GM12891 (cell line): ENCODE measurements around the gene ST6GAL2.

ENCODE experiments used
- DNase-seq: peaks from one replicate; pipeline ENCODE4 v3.0.0; 2011; ENCODE audit warnings: low spot score; ENCODE audit not compliant: insufficient read length
- FAIRE-seq: peaks from 2 replicates; lab custom pipeline; 2011; peaks lifted over from hg19 to GRCh38; lab: Jason Lieb, UNC
- PAX5 ChIP-seq: IDR thresholded peaks from 2 replicates; pipeline ENCODE4 v1.6.1; 2011; ENCODE audit warnings: low read length, moderate library complexity, mild to moderate bottlenecking; ENCODE audit not compliant: insufficient read depth, severe bottlenecking
- POLR2A ChIP-seq: IDR thresholded peaks from 2 replicates; pipeline ENCODE4 v1.6.1; 2011; ENCODE audit warnings: low read depth, low read length, control low read depth
- POLR2AphosphoS5 ChIP-seq: IDR thresholded peaks from 2 replicates; pipeline ENCODE4 v1.6.1; 2011; ENCODE audit warnings: low read depth, low read length, control low read depth
- POU2F2 ChIP-seq: IDR thresholded peaks from 2 replicates; pipeline ENCODE4 v1.6.1; 2011; ENCODE audit warnings: low read depth, mild to moderate bottlenecking, control low read depth, low read length, moderate library complexity
- SPI1 ChIP-seq: IDR thresholded peaks from 2 replicates; pipeline ENCODE4 v1.6.1; 2011; ENCODE audit warnings: low read depth, low read length, control low read depth
- TAF1 ChIP-seq: IDR thresholded peaks from 2 replicates; pipeline ENCODE4 v1.6.1; 2011; ENCODE audit warnings: low read depth, low read length, control low read depth

The ST6GAL2 gene

GRCh38 chr2:106851087-106851874, 34.7 kb downstream of the ST6GAL2 start:
- DNase-seq: no peak
- FAIRE-seq: no peak

GRCh38 chr2:106849253-106849652, 36.7 kb downstream of the ST6GAL2 start:
- TF ChIP-seq TAF1: no peak
- TF ChIP-seq POLR2AphosphoS5: no peak
- no peak for TF ChIP-seq SPI1
- no peak for DNase-seq
- FAIRE-seq: no peak

More at GRCh38 chr2:106851087-106851874, 34.7 kb downstream of the ST6GAL2 start:
- TF ChIP-seq POU2F2 (no peak), PAX5 (no peak), POLR2AphosphoS5 (no peak), TAF1 (no peak), SPI1 (no peak)

- DNase-seq (no peak), FAIRE-seq (no peak)
- no peak for TF ChIP-seq SPI1
- TF ChIP-seq POLR2AphosphoS5: no peak
- no peak for TF ChIP-seq PAX5
- no peak for TF ChIP-seq POLR2A
- TF ChIP-seq POU2F2: no peak
- no peak for TF ChIP-seq TAF1
These were observed 38.6 kb downstream of the ST6GAL2 start for GRCh38 chr2:106847366-106847765.

GRCh38 chr2:106845716-106846115, 40.3 kb downstream of the ST6GAL2 start:
- no peak for DNase-seq
- FAIRE-seq: no peak

GRCh38 chr2:106843910-106844250, 42.1 kb downstream of the ST6GAL2 start:
- TF ChIP-seq SPI1: no peak
- no peak for TF ChIP-seq TAF1
- TF ChIP-seq PAX5: no peak
- TF ChIP-seq POU2F2: no peak
- no peak for TF ChIP-seq POLR2A
- no peak for TF ChIP-seq POLR2AphosphoS5
- no peak for DNase-seq
- no peak for FAIRE-seq

More at GRCh38 chr2:106845716-106846115, 40.3 kb downstream of the ST6GAL2 start:
- no peak for TF ChIP-seq POU2F2
- no peak for TF ChIP-seq PAX5
- no peak for TF ChIP-seq POLR2A
- TF ChIP-seq SPI1: no peak
- TF ChIP-seq TAF1: no peak
- TF ChIP-seq POLR2AphosphoS5: no peak

- FAIRE-seq (no peak), DNase-seq (no peak)
- TF ChIP-seq POLR2AphosphoS5: no peak
- TF ChIP-seq POLR2A: no peak
- no peak for TF ChIP-seq SPI1
- TF ChIP-seq TAF1: no peak
- no peak for TF ChIP-seq POU2F2
- no peak for TF ChIP-seq PAX5
These were observed 42.7 kb downstream of the ST6GAL2 start for GRCh38 chr2:106843001-106843909.

- FAIRE-seq (no peak), DNase-seq (no peak)
- TF ChIP-seq PAX5 (no peak), TAF1 (no peak), POU2F2 (no peak), POLR2AphosphoS5 (no peak), SPI1 (no peak), POLR2A (no peak)
These were observed 43.9 kb downstream of the ST6GAL2 start for GRCh38 chr2:106841886-106842645.

GRCh38 chr2:106840818-106841217, 45.1 kb downstream of the ST6GAL2 start:
- DNase-seq: no peak
- no peak for TF ChIP-seq POLR2AphosphoS5
- TF ChIP-seq TAF1: no peak
- no peak for FAIRE-seq
